ENCODE results near the gene NOD1.

DNA sequence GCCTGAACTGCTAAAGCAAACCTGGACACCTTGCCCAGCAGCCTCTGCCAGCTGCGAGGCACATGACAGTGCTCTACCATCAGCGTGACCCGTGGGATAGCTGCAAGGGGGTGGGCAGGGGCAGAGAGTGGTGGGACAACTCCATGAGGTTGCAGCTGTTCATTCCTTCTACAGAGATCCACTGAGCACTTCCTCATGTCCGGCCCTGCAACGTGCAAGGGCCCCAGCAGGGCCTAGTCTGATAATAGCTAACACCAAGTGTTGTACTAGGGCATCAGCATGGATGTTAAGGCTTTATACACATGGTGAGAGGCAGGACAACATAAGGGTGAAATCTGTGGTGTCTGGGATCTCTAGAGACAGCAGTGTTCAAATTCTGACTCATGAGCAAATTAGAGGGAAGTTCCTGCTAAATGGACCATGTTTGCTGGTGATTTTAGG, 14.3 kb downstream of the NOD1 start:
- TF ChIP-seq, protein P1, sequence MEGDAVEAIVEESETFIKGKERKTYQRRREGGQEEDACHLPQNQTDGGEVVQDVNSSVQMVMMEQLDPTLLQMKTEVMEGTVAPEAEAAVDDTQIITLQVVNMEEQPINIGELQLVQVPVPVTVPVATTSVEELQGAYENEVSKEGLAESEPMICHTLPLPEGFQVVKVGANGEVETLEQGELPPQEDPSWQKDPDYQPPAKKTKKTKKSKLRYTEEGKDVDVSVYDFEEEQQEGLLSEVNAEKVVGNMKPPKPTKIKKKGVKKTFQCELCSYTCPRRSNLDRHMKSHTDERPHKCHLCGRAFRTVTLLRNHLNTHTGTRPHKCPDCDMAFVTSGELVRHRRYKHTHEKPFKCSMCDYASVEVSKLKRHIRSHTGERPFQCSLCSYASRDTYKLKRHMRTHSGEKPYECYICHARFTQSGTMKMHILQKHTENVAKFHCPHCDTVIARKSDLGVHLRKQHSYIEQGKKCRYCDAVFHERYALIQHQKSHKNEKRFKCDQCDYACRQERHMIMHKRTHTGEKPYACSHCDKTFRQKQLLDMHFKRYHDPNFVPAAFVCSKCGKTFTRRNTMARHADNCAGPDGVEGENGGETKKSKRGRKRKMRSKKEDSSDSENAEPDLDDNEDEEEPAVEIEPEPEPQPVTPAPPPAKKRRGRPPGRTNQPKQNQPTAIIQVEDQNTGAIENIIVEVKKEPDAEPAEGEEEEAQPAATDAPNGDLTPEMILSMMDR (IDR thresholded peaks at IDR 0.05), result no peak
- TF ChIP-seq POLR2A (IDR thresholded peaks at IDR 0.05), result no peak

Data from heart left ventricle (tissue), 13 donors.